Trophoblast cell (in vitro differentiated cells and primary cell): ENCODE measurements around the gene GUCD1.

Experiments
- DNase-seq, 2 donors: peaks; one replicate each; pipeline ENCODE4 v3.0.0-alpha.2; 2016
- H2AFZ ChIP-seq: 2 replicates; pipeline ENCODE4 v1.6.1; 2013; ENCODE audit warnings: low read length, moderate library complexity, mild to moderate bottlenecking; ENCODE audit not compliant: insufficient read depth, poor library complexity
- H2AK5ac ChIP-seq: 2 replicates; pipeline ENCODE4 v1.6.1; 2013; ENCODE audit warnings: mild to moderate bottlenecking, low read length
- H2BK120ac ChIP-seq: 2 replicates; pipeline ENCODE4 v1.6.1; 2013; ENCODE audit warnings: low read length, mild to moderate bottlenecking, moderate library complexity; ENCODE audit not compliant: insufficient read depth, poor library complexity
- H2BK12ac ChIP-seq: 2 replicates; pipeline ENCODE4 v1.6.1; 2013; ENCODE audit warnings: mild to moderate bottlenecking, low read length, moderate library complexity
- H2BK5ac ChIP-seq: 2 replicates; pipeline ENCODE4 v1.6.1; 2013; ENCODE audit warnings: low read length, low read depth, moderate library complexity, mild to moderate bottlenecking; ENCODE audit not compliant: poor library complexity
- H3K14ac ChIP-seq: 2 replicates; pipeline ENCODE4 v1.6.1; 2013; ENCODE audit warnings: mild to moderate bottlenecking, low read length
- H3K18ac ChIP-seq: 2 replicates; pipeline ENCODE4 v1.6.1; 2013; ENCODE audit warnings: mild to moderate bottlenecking, low read length
- H3K23ac ChIP-seq: 2 replicates; pipeline ENCODE4 v1.6.1; 2013; ENCODE audit warnings: low read length
- H3K27ac ChIP-seq: 2 replicates; pipeline ENCODE4 v1.5.1; 2013; ENCODE audit warnings: low read depth, mild to moderate bottlenecking, inconsistent platforms, low read length, moderate library complexity
- H3K27me3 ChIP-seq: 2 replicates; pipeline ENCODE4 v1.6.1; 2013; ENCODE audit warnings: inconsistent platforms, mild to moderate bottlenecking, low read length, moderate library complexity; ENCODE audit not compliant: insufficient read depth
- H3K36me3 ChIP-seq, 2 experiments: 1 replicate in 1 of 2; 2 replicates in 1 of 2; pipeline ENCODE4 v1.6.1; 2013; ENCODE audit warnings: low read length in 2 of 2, mild to moderate bottlenecking in 2 of 2, moderate library complexity in 1 of 2; ENCODE audit not compliant: insufficient read depth in 2 of 2, control insufficient read depth in 1 of 2
- H3K4ac ChIP-seq: 2 replicates; pipeline ENCODE4 v1.6.1; 2013; ENCODE audit warnings: low read depth, mild to moderate bottlenecking, low read length, moderate library complexity
- H3K4me1 ChIP-seq, 2 experiments: 1 replicate in 1 of 2; 2 replicates in 1 of 2; pipeline ENCODE4 v1.6.1; 2013; ENCODE audit warnings: low read length in 2 of 2, mild to moderate bottlenecking in 2 of 2, moderate library complexity in 1 of 2; ENCODE audit not compliant: insufficient read depth in 2 of 2, control insufficient read depth in 1 of 2
- H3K4me2 ChIP-seq: 2 replicates; pipeline ENCODE4 v1.6.1; 2013; ENCODE audit warnings: inconsistent platforms, mild to moderate bottlenecking, low read length, moderate library complexity
- H3K4me3 ChIP-seq: 2 replicates; pipeline ENCODE4 v1.5.1; 2013; ENCODE audit warnings: mild to moderate bottlenecking, low read depth, low read length, inconsistent platforms
- H3K79me1 ChIP-seq: one replicate; pipeline ENCODE4 v1.6.1; 2013; ENCODE audit warnings: low read length
- H3K79me2 ChIP-seq: 2 replicates; pipeline ENCODE4 v1.6.1; 2013; ENCODE audit warnings: low read length, mild to moderate bottlenecking; ENCODE audit not compliant: control insufficient read depth, insufficient read depth, poor library complexity
- H3K9ac ChIP-seq: 2 replicates; pipeline ENCODE4 v1.6.1; 2013; ENCODE audit warnings: mild to moderate bottlenecking, low read length
- H3K9me3 ChIP-seq: 2 replicates; pipeline ENCODE4 v1.6.1; 2013; ENCODE audit warnings: low read depth, mild to moderate bottlenecking, control low read depth, inconsistent platforms, low read length; ENCODE audit not compliant: insufficient read depth
- H4K12ac ChIP-seq: 2 replicates; pipeline ENCODE4 v1.6.1; 2013; ENCODE audit warnings: low read depth, mild to moderate bottlenecking, low read length, moderate library complexity
- H4K8ac ChIP-seq: 2 replicates; pipeline ENCODE4 v1.6.1; 2013; ENCODE audit warnings: low read depth, mild to moderate bottlenecking, low read length, moderate library complexity
- H4K91ac ChIP-seq: one replicate; pipeline ENCODE4 v1.6.1; 2013; ENCODE audit warnings: low read depth, mild to moderate bottlenecking, low read length, moderate library complexity
- WGBS: extraction: QIAGEN DNeasy Blood & Tissue Kit; methylation state at CpG from one replicate; pipeline ENCODE4 v1.1.7; 2013; ENCODE audit warnings: missing lambda C conversion rate; ENCODE audit not compliant: insufficient read length, insufficient coverage; ENCODE audit errors: extremely low coverage; 5-methylcytosine and 5-hydroxymethylcytosine counted together

The GUCD1 gene

GRCh38 chr22:24582056-24582814 lies 27.3 kb upstream of the GUCD1 start:
- Histone ChIP-seq H3K18ac (no peak overlapping the region), H3K36me3 (peaks cover 9 to 10% of the 10 kb centered on the region in 2 experiments), H3K14ac (no peak overlapping the region), H4K91ac (no peak overlapping the region), H3K4ac (no peak overlapping the region), H3K23ac (no peak overlapping the region), H4K12ac (no peak overlapping the region), H3K27me3 (no peaks in the 10 kb centered on the region), H2BK120ac (no peak overlapping the region), H3K9me3 (no peaks in the 10 kb centered on the region), H2BK5ac (no peak overlapping the region), H3K4me2 (no peak overlapping the region), H3K4me1 (no peaks in the 10 kb centered on the region), H3K79me1 (no peaks in the 10 kb centered on the region), H2AK5ac (no peak overlapping the region), H4K8ac (no peak overlapping the region), H2BK12ac (no peak overlapping the region), H2AFZ (no peak overlapping the region), H3K27ac (no peak overlapping the region), H3K4me3 (no peak overlapping the region), H3K79me2 (no peaks in the 10 kb centered on the region), H3K9ac (no peak overlapping the region)
- no CpG with 5 or more reads among the region's 12 CpGs for WGBS
- no peak for DNase-seq

GRCh38 chr22:24580276-24580675 lies 25.3 kb upstream of the GUCD1 start:
- no peak overlapping the region for H3K23ac ChIP-seq
- WGBS, result no CpG with 5 or more reads among the region's 2 CpGs
- H4K8ac ChIP-seq, result no peak overlapping the region
- H4K12ac ChIP-seq, result no peak overlapping the region
- H2AFZ ChIP-seq, result no peak overlapping the region
- no peak overlapping the region for H4K91ac ChIP-seq
- H3K9ac ChIP-seq, result no peak overlapping the region
- no peak overlapping the region for H3K18ac ChIP-seq
- no peaks in the 10 kb centered on the region for H3K79me1 ChIP-seq
- H3K36me3 ChIP-seq, result peaks cover 2 to 5% of the 10 kb centered on the region in 2 experiments
- no peak overlapping the region for H3K4me2 ChIP-seq
- H3K4me1 ChIP-seq, result no peaks in the 10 kb centered on the region
- H3K4me3 ChIP-seq, result no peak overlapping the region
- no peak overlapping the region for H2BK12ac ChIP-seq
- H3K79me2 ChIP-seq, result no peaks in the 10 kb centered on the region
- H3K4ac ChIP-seq, result no peak overlapping the region
- H3K14ac ChIP-seq, result no peak overlapping the region
- H3K9me3 ChIP-seq, result no peaks in the 10 kb centered on the region
- H2BK5ac ChIP-seq, result no peak overlapping the region
- DNase-seq, result peak; percentile 10 to 62
- no peak overlapping the region for H3K27ac ChIP-seq
- no peak overlapping the region for H2AK5ac ChIP-seq
- no peak overlapping the region for H2BK120ac ChIP-seq
- H3K27me3 ChIP-seq, result no peaks in the 10 kb centered on the region

- Histone ChIP-seq H3K23ac (no peak overlapping the region), H2BK120ac (no peak overlapping the region), H4K91ac (no peak overlapping the region), H2AFZ (no peak overlapping the region), H3K14ac (no peak overlapping the region), H3K4ac (no peak overlapping the region), H3K4me3 (no peak overlapping the region), H3K4me1 (no peaks in the 10 kb centered on the region), H3K27ac (no peak overlapping the region), H3K27me3 (no peaks in the 10 kb centered on the region), H3K18ac (no peak overlapping the region), H2BK5ac (no peak overlapping the region), H3K9me3 (no peaks in the 10 kb centered on the region), H3K4me2 (no peak overlapping the region), H3K9ac (no peak overlapping the region), H2AK5ac (no peak overlapping the region), H3K79me1 (no peaks in the 10 kb centered on the region), H4K8ac (no peak overlapping the region), H4K12ac (no peak overlapping the region), H3K36me3 (peaks cover 9 to 12% of the 10 kb centered on the region in 2 experiments), H3K79me2 (no peaks in the 10 kb centered on the region), H2BK12ac (no peak overlapping the region)
- no peak for DNase-seq
- WGBS, result no CpG with 5 or more reads among the region's 1 CpG
These were observed 24.3 kb upstream of the GUCD1 start for GRCh38 chr22:24579258-24579601.

DNA sequence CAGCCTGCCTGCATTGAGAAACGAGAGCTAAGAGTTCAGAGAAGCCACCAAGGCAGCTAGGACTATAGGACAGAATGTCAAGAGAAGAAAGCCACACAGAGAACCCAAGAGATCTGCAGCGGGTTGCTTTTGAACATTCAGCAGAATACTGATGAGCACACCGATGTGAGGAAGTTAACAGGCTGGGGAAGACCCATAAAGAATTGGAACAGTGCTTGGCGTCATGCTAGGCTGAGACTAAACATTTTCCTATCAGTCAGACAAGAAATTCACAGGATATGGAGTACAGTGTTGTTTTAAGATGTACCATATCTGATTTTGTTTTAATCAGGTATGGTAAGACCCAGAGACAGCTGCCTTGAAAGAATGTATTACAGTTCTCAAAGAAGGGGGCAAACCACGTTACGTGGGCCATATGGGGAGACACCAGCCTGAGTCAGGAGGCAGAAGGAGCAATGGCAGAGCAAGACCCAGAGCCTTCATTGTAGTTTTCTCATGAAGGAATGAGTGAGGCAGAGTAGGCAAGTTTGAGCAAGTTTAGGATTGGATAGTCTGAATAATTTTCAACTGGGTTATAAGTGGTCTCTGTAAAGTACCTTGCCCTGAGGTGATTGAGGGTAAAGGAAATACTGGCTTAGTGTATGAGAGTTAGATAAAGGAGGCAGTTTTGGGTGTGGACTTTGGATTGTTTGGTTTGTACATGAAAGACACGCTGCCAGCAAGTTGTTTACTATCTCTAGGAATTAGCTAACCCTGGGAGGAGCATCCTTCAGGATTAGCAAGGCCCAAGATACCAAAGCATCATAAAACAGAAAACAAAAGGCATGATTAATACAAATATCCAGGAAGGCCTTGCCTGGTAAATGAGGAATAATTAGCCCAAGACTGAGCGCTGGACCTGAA lies 23.7 kb upstream of the GUCD1 start:
- H2AFZ ChIP-seq, result no peak overlapping the region
- no peaks in the 10 kb centered on the region for H3K79me2 ChIP-seq
- no peak overlapping the region for H2BK120ac ChIP-seq
- no peak overlapping the region for H4K91ac ChIP-seq
- WGBS, result no CpG with 5 or more reads among the region's 8 CpGs
- no peak overlapping the region for H3K4ac ChIP-seq
- no peaks in the 10 kb centered on the region for H3K79me1 ChIP-seq
- H3K27ac ChIP-seq, result no peak overlapping the region
- no peak overlapping the region for H3K4me2 ChIP-seq
- H3K9ac ChIP-seq, result no peak overlapping the region
- DNase-seq, result peak in 1 of 2 donors; percentile 63
- no peak overlapping the region for H2AK5ac ChIP-seq
- no peak overlapping the region for H4K8ac ChIP-seq
- no peaks in the 10 kb centered on the region for H3K27me3 ChIP-seq
- H2BK5ac ChIP-seq, result no peak overlapping the region
- H3K23ac ChIP-seq, result no peak overlapping the region
- no peaks in the 10 kb centered on the region for H3K4me1 ChIP-seq
- no peak overlapping the region for H3K4me3 ChIP-seq
- no peaks in the 10 kb centered on the region for H3K9me3 ChIP-seq
- H3K36me3 ChIP-seq, result peaks cover 12 to 14% of the 10 kb centered on the region in 2 experiments
- H3K18ac ChIP-seq, result no peak overlapping the region
- no peak overlapping the region for H3K14ac ChIP-seq
- no peak overlapping the region for H4K12ac ChIP-seq
- H2BK12ac ChIP-seq, result no peak overlapping the region
